GM12878 (cell line): Measurements from ENCODE around the gene TTR. TPM values are rescaled to one million over a fixed set of nuclear protein-coding genes. Genes with fewer than 3 reads are reported as not detected.

Experiments used
- ATAC-seq: fragments of 200-7000 bp; cut with Tn5 transposase; 3 replicates; pipeline ENCODE4 v1.9.1; 2020; ENCODE audit warnings: mild to moderate bottlenecking, moderate library complexity
- BruUV-seq: library from RNA; stranded (reverse); fragments of 400-500 nt; replicated peaks from 2 replicates; lab custom pipeline; 2021; lab: Mats Ljungman, UMichigan
- CTCF ChIA-PET: fragments of 300-600 bp; sonication (Branson Sonifier 250); formaldehyde crosslinking; extraction: SDS; loops from one replicate; lab custom pipeline; 2021; ENCODE audit warnings: inconsistent platforms; lab: Yijun Ruan, JAX
- POLR2A ChIA-PET: fragments of 350-600 bp; formaldehyde crosslinking; extraction: SDS; loops from one replicate; lab custom pipeline; 2021; ENCODE audit warnings: inconsistent platforms; lab: Charles Lee
- RAD21 ChIA-PET: fragments of 300-600 bp; sonication (Branson Sonifier 250); formaldehyde crosslinking; loops from one replicate; lab custom pipeline; 2023; ENCODE audit warnings: antibody characterized with exemption; ENCODE audit not compliant: unreplicated experiment; lab: Charles Lee
- SMC1A ChIA-PET: fragments of 300-600 bp; sonication (Branson Sonifier 250); formaldehyde crosslinking; loops from one replicate; lab custom pipeline; 2023; ENCODE audit not compliant: unreplicated experiment, uncharacterized antibody; lab: Charles Lee
- DNase-seq: peaks from one replicate; pipeline ENCODE4 v3.0.0-alpha.2; 2011; ENCODE audit warnings: low read depth, low spot score
- FAIRE-seq: peaks from 3 replicates; lab custom pipeline; 2011; peaks lifted over from hg19 to GRCh38; lab: Jason Lieb, UNC
- H2AFZ ChIP-seq: 2 replicates; pipeline ENCODE4 v1.6.0; 2011; ENCODE audit warnings: low read depth, low read length, control low read depth; ENCODE audit not compliant: control insufficient read depth
- H3K27ac ChIP-seq: 2 replicates; pipeline ENCODE4 v1.5.1; 2011; ENCODE audit warnings: control low read depth; ENCODE audit not compliant: control insufficient read depth, insufficient read depth
- H3K27me3 ChIP-seq, 2 experiments: replicated peaks in 1 of 2; 2 replicates each; pipeline versions ENCODE4 v1.6.0 to v1.6.1; 2011; ENCODE audit warnings: low read length in 1 of 2; ENCODE audit not compliant: control insufficient read depth in 2 of 2, insufficient read depth in 2 of 2
- H3K36me3 ChIP-seq, 2 experiments: 2 replicates each; pipeline ENCODE4 v1.5.1; 2011; ENCODE audit warnings: low read length in 1 of 2; ENCODE audit not compliant: control insufficient read depth in 2 of 2, insufficient read depth in 2 of 2
- H3K4me1 ChIP-seq: 2 replicates; pipeline ENCODE4 v1.6.1; 2011; ENCODE audit warnings: mild to moderate bottlenecking, low read length, moderate library complexity, mixed read lengths; ENCODE audit not compliant: control insufficient read depth, insufficient read depth
- H3K4me2 ChIP-seq: 2 replicates; pipeline ENCODE4 v1.6.0; 2011; ENCODE audit warnings: control low read depth; ENCODE audit not compliant: control insufficient read depth, insufficient read depth
- H3K4me3 ChIP-seq: fragments of 200-600 bp; sonication (generic); 2 replicates; pipeline ENCODE4 v1.5.1; 2016
- H3K79me2 ChIP-seq: 2 replicates; pipeline ENCODE4 v1.6.0; 2011; ENCODE audit warnings: low read length; ENCODE audit not compliant: control insufficient read depth, insufficient read depth
- H3K9ac ChIP-seq: 2 replicates; pipeline ENCODE4 v1.8.0; 2011; ENCODE audit warnings: low read length, control low read depth, mixed read lengths; ENCODE audit not compliant: control insufficient read depth, insufficient read depth
- H3K9me3 ChIP-seq: replicated peaks from 3 replicates; pipeline ENCODE4 v1.5.1; 2011; ENCODE audit warnings: mild to moderate bottlenecking, low read length; ENCODE audit not compliant: control insufficient read depth, insufficient read depth
- H4K20me1 ChIP-seq: 2 replicates; pipeline ENCODE4 v1.6.0; 2011; ENCODE audit not compliant: control insufficient read depth, insufficient read depth
- BACH1 ChIP-seq: fragments of 450-650 bp; IDR thresholded peaks from 2 replicates; pipeline ENCODE4 v1.6.1; 2017; ENCODE audit warnings: mild to moderate bottlenecking, borderline replicate concordance
- CBX3 ChIP-seq: fragments of 200-600 bp; sonication (generic); IDR thresholded peaks from 2 replicates; pipeline ENCODE4 v1.6.1; 2016; ENCODE audit warnings: low read depth, borderline replicate concordance
- EP300 ChIP-seq, 2 experiments: fragments of 150-350 bp in 1 of 2; IDR thresholded peaks; 2 replicates each; pipeline ENCODE4 v1.6.1; 2011 to 2012; ENCODE audit warnings: low read depth in 2 of 2, low read length in 2 of 2, borderline replicate concordance in 1 of 2, improper control_type of control experiment in 1 of 2, inconsistent platforms in 1 of 2; ENCODE audit not compliant: control insufficient read depth in 1 of 2
- ETV6 ChIP-seq, 2 experiments: fragments of 450-650 bp in 1 of 2; IDR thresholded peaks in 1 of 2; conservative IDR thresholded peaks in 1 of 2; 2 replicates each; pipeline ENCODE4 v1.6.1; 2014; ENCODE audit warnings: antibody characterized with exemption in 1 of 2, borderline replicate concordance in 1 of 2, low read depth in 1 of 2, mild to moderate bottlenecking in 1 of 2, moderate library complexity in 1 of 2
- FOXM1 ChIP-seq: IDR thresholded peaks from 2 replicates; pipeline ENCODE4 v1.6.1; 2012; ENCODE audit warnings: low read depth, mild to moderate bottlenecking, inconsistent platforms, low read length, moderate library complexity
- NFIC ChIP-seq: IDR thresholded peaks from 2 replicates; pipeline ENCODE4 v1.6.1; 2012; ENCODE audit warnings: low read depth, mild to moderate bottlenecking, inconsistent platforms, low read length, moderate library complexity
- POLR2A ChIP-seq: IDR thresholded peaks from 2 replicates; pipeline ENCODE4 v1.6.1; 2011; ENCODE audit warnings: low read depth, mild to moderate bottlenecking, low read length
- RB1 ChIP-seq: fragments of 450-650 bp; formaldehyde crosslinking; IDR thresholded peaks from 2 replicates; pipeline ENCODE4 v1.6.1; 2017; ENCODE audit warnings: mild to moderate bottlenecking, borderline replicate concordance
- RFX5 ChIP-seq: IDR thresholded peaks from 2 replicates; pipeline ENCODE4 v1.6.1; 2011; ENCODE audit warnings: low read depth, low read length, improper control_type of control experiment
- TAF1 ChIP-seq: IDR thresholded peaks from 2 replicates; pipeline ENCODE4 v1.6.1; 2011; ENCODE audit warnings: mild to moderate bottlenecking, low read depth, low read length, borderline replicate concordance
- TCF7 ChIP-seq: IDR thresholded peaks from 2 replicates; pipeline ENCODE4 v1.6.1; 2014; ENCODE audit warnings: antibody characterized with exemption, borderline replicate concordance
- ZNF24 ChIP-seq: fragments of 450-650 bp; IDR thresholded peaks from 2 replicates; pipeline ENCODE4 v1.6.1; 2017; ENCODE audit warnings: antibody characterized with exemption, mild to moderate bottlenecking
- in situ Hi-C: fragments of 300-500 bp; cut with MboI; formaldehyde crosslinking; loops from 9 replicates; pipeline ENCODE4 v1.14.3; 2018; ENCODE audit warnings: mixed read lengths
- intact Hi-C: fragments of 100-400 bp; cut with micrococcal nuclease; formaldehyde crosslinking; loops from one replicate; pipeline ENCODE4 v1.14.2; 2022; ENCODE audit not compliant: unreplicated experiment
- polyA plus RNA-seq, 11 experiments: library from polyadenylated mRNA; depleted of rRNA in 4 of 11; unstranded in 6 of 11; stranded (reverse) in 5 of 11; fragments of >200 nt; fragmentation: Nextera tagmentation in 4 of 11; fragmentation: Illumina TruSeq in 1 of 11; extraction: Ambion mirVana in 4 of 11; extraction: Trizol in 1 of 11; gene quantifications; 1 replicate in 1 of 11; 2 replicates in 10 of 11; pipeline versions ENCODE4 v1.2.1 to v1.2.3, GENCODE V29; 2011 to 2016; ENCODE audit warnings: inconsistent platforms in 2 of 11, missing spikeins in 2 of 11, low read depth in 1 of 11
- total RNA-seq, 4 experiments: library from RNA; depleted of rRNA in 3 of 4; stranded (reverse); fragments of >200 nt in 3 of 4; fragmentation: Illumina TruSeq in 1 of 4; extraction: Trizol in 1 of 4; gene quantifications; 2 replicates each; pipeline versions ENCODE4 v1.2.1 to v1.2.3, GENCODE V29; 2013 to 2021
- TF ChIP-seq, protein P1 (sequence below): fragments of 450-650 bp; formaldehyde crosslinking; IDR thresholded peaks from 2 replicates; pipeline ENCODE4 v1.4.0; 2022; ENCODE audit warnings: mild to moderate bottlenecking, moderate library complexity
- TF ChIP-seq, protein P2 (sequence below): IDR thresholded peaks from 2 replicates; pipeline ENCODE4 v1.6.1; 2012; ENCODE audit warnings: mild to moderate bottlenecking, low read depth, low read length

TTR gene
- total and polyA plus RNA-seq, 10 of the 15 experiments (the other 5 are each of a cell fraction or from before 2014, with no cell fraction given) = 0.05 to 1.2 TPM; not detected in 8

DNA sequence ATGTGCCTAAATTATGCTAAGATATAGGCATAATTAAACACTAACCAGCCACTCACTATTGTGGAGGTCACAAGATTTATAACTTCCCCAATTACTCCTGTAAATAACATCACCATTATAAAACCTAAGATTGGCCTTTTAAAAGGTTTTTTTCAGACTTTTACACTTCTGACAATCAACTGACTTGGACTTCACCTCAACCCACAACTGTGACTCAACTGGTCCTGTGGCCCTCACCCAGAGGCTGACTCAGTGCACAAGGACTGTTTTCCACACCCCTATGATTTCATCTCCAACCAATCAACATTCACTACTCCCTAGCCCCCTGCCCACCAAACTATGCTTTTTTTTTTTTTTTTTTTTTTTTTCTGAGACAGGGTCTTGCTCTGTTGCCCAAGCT is 11.6 kb downstream of the TTR start:
- H3K4me3 ChIP-seq = no peak overlapping the region
- no peak overlapping the region for H2AFZ ChIP-seq
- POLR2A ChIA-PET = no interaction called here
- H4K20me1 ChIP-seq = no peaks in the 10 kb centered on the region
- H3K79me2 ChIP-seq = no peaks in the 10 kb centered on the region
- no peak for DNase-seq
- H3K27me3 ChIP-seq = no peaks in the 10 kb centered on the region
- no peaks in the 10 kb centered on the region for H3K9me3 ChIP-seq
- H3K4me2 ChIP-seq = no peak overlapping the region
- no TSS peak for BruUV-seq
- H3K36me3 ChIP-seq = no peaks in the 10 kb centered on the region
- no peak for ATAC-seq
- in situ Hi-C loops = no loop called here
- TF ChIP-seq CBX3 (no peak), NFIC (no peak), TAF1 (no peak), POLR2A (no peak), EP300 (IDR thresholded peaks at IDR 0.05; ENCODE audit: borderline replicate concordance in 1 of 2, control insufficient read depth in 1 of 2, low read depth in 2 of 2, low read length in 2 of 2) (no peak), ETV6 (conservative IDR thresholded peaks at IDR 0.05 in 1 of 2, IDR thresholded peaks at IDR 0.05 in 1 of 2; ENCODE audit: borderline replicate concordance in 1 of 2, low read depth in 1 of 2) (no peak), RFX5 (no peak), BACH1 (no peak), RB1 (no peak), TCF7 (no peak), FOXM1 (no peak), ZNF24 (no peak)
- TF ChIP-seq, protein P1, sequence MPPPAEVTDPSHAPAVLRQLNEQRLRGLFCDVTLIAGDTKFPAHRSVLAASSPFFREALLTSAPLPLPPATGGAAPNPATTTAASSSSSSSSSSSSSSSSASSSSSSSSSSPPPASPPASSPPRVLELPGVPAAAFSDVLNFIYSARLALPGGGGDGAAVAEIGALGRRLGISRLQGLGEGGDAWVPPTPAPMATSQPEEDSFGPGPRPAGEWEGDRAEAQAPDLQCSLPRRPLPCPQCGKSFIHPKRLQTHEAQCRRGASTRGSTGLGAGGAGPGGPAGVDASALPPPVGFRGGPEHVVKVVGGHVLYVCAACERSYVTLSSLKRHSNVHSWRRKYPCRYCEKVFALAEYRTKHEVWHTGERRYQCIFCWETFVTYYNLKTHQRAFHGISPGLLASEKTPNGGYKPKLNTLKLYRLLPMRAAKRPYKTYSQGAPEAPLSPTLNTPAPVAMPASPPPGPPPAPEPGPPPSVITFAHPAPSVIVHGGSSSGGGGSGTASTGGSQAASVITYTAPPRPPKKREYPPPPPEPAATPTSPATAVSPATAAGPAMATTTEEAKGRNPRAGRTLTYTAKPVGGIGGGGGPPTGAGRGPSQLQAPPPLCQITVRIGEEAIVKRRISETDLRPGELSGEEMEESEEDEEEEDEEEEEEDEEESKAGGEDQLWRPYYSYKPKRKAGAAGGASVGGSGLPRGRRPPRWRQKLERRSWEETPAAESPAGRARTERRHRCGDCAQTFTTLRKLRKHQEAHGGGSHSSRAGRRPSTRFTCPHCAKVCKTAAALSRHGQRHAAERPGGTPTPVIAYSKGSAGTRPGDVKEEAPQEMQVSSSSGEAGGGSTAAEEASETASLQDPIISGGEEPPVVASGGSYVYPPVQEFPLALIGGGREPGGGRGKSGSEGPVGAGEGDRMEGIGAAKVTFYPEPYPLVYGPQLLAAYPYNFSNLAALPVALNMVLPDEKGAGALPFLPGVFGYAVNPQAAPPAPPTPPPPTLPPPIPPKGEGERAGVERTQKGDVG = no peak
- TF ChIP-seq, protein P2, sequence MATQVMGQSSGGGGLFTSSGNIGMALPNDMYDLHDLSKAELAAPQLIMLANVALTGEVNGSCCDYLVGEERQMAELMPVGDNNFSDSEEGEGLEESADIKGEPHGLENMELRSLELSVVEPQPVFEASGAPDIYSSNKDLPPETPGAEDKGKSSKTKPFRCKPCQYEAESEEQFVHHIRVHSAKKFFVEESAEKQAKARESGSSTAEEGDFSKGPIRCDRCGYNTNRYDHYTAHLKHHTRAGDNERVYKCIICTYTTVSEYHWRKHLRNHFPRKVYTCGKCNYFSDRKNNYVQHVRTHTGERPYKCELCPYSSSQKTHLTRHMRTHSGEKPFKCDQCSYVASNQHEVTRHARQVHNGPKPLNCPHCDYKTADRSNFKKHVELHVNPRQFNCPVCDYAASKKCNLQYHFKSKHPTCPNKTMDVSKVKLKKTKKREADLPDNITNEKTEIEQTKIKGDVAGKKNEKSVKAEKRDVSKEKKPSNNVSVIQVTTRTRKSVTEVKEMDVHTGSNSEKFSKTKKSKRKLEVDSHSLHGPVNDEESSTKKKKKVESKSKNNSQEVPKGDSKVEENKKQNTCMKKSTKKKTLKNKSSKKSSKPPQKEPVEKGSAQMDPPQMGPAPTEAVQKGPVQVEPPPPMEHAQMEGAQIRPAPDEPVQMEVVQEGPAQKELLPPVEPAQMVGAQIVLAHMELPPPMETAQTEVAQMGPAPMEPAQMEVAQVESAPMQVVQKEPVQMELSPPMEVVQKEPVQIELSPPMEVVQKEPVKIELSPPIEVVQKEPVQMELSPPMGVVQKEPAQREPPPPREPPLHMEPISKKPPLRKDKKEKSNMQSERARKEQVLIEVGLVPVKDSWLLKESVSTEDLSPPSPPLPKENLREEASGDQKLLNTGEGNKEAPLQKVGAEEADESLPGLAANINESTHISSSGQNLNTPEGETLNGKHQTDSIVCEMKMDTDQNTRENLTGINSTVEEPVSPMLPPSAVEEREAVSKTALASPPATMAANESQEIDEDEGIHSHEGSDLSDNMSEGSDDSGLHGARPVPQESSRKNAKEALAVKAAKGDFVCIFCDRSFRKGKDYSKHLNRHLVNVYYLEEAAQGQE = no peak
- no peaks in the 10 kb centered on the region for H3K4me1 ChIP-seq
- intact Hi-C loops = no loop called here
- SMC1A ChIA-PET = no interaction called here
- CTCF ChIA-PET = interaction anchor here (2.1 kb wide), 1 partner anchor 119 kb away, joined by 8 read pairs; no protein-coding TSS in a partner anchor
- H3K27ac ChIP-seq = no peak overlapping the region
- no peak for FAIRE-seq
- RAD21 ChIA-PET = no interaction called here
- H3K9ac ChIP-seq = no peak overlapping the region
